SK-N-DZ (cell line): ENCODE results near the gene SPIN4. TPM values are rescaled to one million over a fixed set of nuclear protein-coding genes. Genes with fewer than 3 reads are reported as not detected.
A peak's percentile ranks its signal among the peaks of the same experiment; 100 is the strongest.
"Not testable (repeated sequence)": the region's sequence is repeated elsewhere in the genome, so short reads cannot be mapped to it uniquely, and the experiment has no call there.

Source experiments
- DNase-seq: peaks from one replicate; pipeline ENCODE4 v3.0.0-alpha.2; 2015; ENCODE audit warnings: low spot score
- polyA plus RNA-seq, 2 experiments: library from polyadenylated mRNA; depleted of rRNA; stranded (reverse); fragments of >200 nt; gene quantifications; 2 replicates each; pipeline ENCODE4 v1.2.3, GENCODE V29; 2014

Gene SPIN4
- 8.8 and 11.5 TPM in 2 replicates for polyA plus RNA-seq (2014; cell fraction: cytosol; rRNA removed)
- 5.8 and 6.4 TPM in 2 replicates for polyA plus RNA-seq (2014; cell fraction: nucleus; rRNA removed)

DNA sequence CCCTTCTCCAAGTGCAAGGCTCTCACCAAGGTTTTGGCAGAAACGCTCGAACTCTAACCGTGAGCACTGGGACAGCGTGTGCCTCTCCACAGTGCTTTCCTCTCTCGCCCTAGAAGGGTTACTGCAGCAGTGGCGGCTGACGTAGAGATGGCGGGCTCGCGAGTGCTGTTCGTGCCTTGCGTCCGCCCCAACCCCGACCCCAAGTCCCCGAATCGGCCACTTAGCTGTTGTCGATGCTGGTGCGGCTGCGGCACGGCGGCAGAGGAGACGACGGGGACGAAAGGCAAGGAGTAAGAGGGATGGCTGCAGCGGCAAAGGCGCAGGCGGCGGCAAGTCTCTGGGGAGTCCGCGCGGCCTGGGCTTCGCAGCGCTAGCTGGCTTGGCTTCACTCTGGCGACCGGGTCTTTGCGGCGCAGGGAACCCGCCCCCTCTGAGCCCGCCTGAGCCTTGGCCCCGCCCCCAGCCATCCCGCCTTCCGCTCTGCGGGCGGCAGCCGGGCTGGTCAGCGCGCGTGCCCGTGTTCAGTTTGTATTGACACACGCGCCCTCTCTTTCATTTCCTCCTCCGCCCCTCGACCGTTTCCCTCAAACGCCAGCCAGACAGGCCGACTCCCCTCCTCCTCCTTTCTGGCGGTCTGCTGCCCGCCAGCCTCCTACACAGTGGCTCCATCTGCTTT is at the start of gene SPIN4:
SPIN4 (minus strand) TSS at position 392 of the 676 bp plus-strand sequence. CDS start 513 bp downstream, outside the sequence.
- peak; percentile 93 for DNase-seq

- no peak for DNase-seq
These were observed 49.2 kb upstream of the SPIN4 start for GRCh38 chrX:63400340-63400739.

DNA sequence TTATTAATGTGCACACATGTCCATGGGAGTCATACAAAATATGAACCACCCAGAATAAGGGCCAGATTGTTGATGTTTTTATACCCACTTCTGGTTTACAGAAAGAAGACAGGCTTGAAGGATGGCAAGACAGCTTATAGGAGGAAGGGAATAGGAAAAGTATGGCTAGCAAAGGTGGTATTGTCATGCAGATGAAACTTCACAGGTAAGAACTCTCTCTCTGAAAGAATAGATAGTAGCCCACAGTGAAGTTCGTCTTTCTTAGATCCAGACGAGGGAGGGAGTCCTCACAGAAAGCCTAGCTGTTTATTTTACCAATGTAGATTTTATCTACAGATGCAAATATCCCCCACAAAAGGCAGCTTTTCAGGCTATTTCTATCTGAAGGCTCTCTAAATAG is 43.7 kb upstream of the SPIN4 start:
- DNase-seq: no peak

DNA sequence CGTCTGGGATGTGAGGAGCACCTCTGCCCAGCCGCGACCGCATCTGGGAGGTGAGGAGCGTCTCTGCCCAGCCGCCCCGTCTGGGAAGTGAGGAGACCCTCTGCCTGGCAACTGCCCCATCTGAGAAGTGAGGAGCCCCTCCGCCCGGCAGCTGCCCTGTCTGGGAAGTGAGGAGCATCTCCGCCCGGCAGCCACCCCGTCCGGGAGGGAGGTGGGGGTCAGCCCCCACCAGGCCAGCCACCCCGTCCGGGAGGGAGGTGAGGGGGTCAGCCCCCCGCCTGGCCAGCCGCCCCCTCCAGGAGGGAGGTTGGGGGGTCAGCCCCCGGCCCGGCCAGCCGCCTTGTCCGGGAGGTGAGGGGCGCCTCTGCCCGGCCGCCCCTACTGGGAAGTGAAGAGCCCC is 42.0 kb upstream of the SPIN4 start:
- DNase-seq: not testable (repeated sequence)

DNA sequence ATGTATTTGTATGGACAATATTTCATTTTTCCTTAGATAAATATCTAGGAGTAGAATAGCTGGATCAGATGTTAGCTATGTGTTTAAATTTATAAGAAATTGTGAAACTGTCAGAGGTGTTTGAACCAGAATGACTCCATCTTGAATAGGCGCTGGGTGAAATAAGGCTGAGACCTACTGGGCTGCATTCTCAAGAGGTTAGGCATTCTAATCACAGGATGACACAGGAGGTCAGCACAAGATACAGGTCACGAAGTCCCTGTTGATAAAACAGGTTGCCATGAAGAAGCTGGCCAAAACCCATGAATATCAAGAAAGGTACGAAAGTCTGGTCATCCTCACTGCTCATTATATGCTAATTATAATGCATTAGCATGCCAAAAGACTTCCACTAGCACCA is 36.3 kb upstream of the SPIN4 start:
- no peak for DNase-seq

DNA sequence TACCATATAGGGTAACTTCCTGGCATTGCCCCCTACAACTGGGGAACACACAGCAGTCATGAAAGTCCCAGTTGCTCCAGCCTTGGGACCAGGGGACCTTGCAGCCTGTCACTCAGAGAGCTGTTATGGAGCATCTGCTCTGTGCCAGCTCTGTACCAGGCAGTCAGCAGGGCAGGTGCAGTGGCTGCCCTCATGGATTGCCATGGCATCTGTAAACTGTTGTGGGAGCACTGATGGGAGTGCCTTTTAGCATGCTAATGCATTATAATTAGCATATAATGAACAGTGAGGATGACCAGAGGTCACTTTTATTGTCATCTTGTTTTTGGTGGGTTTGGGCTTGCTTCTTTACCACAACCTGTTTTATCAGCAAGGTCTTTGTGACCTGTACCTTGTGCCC is 33.1 kb upstream of the SPIN4 start:
- not testable (repeated sequence) for DNase-seq

- DNase-seq: not testable (repeated sequence)
These were observed 21.9 kb upstream of the SPIN4 start for GRCh38 chrX:63373012-63373411.

- DNase-seq: peak; percentile 29
These were observed 16.6 kb upstream of the SPIN4 start for GRCh38 chrX:63367699-63368098.

DNA sequence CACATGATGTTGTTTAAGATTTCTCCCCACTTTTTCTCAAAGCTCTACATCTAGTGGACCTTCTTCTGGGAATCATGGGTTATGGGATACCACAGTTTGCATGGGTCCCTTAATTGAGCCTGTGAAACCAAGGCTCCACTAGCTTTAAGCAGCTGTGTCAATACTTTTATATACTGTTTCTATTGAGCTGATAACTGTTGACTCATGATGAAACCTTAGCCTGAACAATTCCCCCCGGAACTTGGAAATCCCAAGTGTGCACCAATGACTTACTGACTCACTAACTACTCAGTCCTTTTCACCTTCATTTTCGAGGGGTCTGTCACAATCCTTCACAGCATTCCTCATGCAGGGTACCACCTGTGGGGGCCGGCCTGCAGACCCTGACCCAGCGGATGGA is 12.7 kb upstream of the SPIN4 start:
- no peak for DNase-seq

DNA sequence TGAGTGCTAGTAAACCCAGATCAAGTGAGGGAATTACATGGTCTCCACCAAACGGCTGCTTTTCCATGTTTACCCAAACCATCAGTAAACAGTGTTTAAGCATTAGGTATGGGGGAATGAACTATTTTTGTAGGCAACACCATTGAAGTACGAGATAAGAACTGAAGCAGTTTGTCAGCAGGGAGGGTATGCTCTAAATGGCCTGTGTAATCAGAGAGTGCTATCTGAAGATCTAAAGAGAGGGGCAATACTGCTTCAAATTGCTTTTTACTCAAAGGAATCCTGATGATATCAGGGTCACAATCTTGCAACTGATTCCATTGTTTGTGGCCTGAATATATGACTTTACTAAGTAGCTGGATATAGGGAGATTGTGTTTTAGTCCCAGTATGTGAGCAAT is 10.4 kb upstream of the SPIN4 start:
- DNase-seq: no peak

DNA sequence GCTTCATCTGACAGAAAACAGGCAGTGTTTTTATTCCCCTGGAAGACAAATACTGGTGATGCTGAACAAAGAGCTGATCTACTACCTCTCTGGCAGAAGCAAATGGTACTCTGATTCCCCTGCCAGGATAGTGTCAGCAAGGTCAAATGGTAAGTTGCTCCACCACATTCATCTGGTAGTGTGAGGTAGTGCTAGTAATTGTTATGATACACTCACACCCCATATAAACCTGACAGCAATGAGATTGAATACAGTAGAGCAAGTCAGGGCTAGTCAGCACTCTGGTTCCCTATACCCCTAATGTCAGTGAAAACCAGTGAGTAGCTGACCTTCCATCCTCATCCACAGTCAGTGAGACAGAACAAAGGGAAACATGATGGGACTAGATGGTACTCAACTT is 3.4 kb upstream of the SPIN4 start:
- DNase-seq: no peak

- peak; percentile 43 for DNase-seq
These were observed 661 bp downstream of the SPIN4 start for GRCh38 chrX:63350465-63350877.

GRCh38 chrX:63349307-63349706 is 1.8 kb downstream of the SPIN4 start:
- DNase-seq: peak; percentile 29

- no peak for DNase-seq
These were observed 20.5 kb downstream of the SPIN4 start for GRCh38 chrX:63330681-63331080.

DNA sequence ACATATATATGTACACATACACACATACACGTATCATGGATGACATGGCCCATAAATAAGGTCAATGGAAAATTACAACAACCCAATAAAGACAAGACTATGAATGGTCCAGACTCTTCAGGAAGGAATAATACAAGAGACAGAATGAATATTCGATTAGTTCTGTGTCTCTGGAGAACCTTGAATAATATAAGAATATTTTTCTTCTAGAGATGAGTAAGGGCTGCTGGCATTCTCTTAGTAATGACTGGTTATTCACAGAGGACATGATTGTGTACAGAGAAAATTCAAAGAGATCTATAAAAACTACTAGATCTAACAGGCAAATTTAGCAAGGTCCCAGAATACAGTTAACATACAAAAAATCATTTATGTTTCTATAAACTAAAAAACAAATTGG is 23.3 kb downstream of the SPIN4 start:
- DNase-seq: no peak

- no peak for DNase-seq
These were observed 51.5 kb downstream of the SPIN4 start for GRCh38 chrX:63299596-63299995.
